CD14-positive monocyte (primary cell): ENCODE results near the gene AMDHD2. TPM values are rescaled to one million over a fixed set of nuclear protein-coding genes. Genes with fewer than 3 reads are reported as not detected.

Source experiments
- DNase-seq, 3 donors: peaks; one replicate each; pipeline ENCODE4 v3.0.0-alpha.2; 2011 to 2022
- H2AFZ ChIP-seq: 2 replicates; pipeline ENCODE4 v1.6.0; 2012; ENCODE audit warnings: mild to moderate bottlenecking, low read depth, low read length, inconsistent platforms; ENCODE audit not compliant: insufficient read depth, poor library complexity, severe bottlenecking
- H3K27ac ChIP-seq, 2 donors: 1 replicate in 1 of 2; 2 replicates in 1 of 2; pipeline ENCODE4 v1.5.1; 2012 to 2013; ENCODE audit warnings: low read length in 2 of 2, control low read depth in 1 of 2, inconsistent platforms in 1 of 2, low read depth in 1 of 2, mild to moderate bottlenecking in 1 of 2
- H3K27me3 ChIP-seq, 2 donors: one replicate each; pipeline versions ENCODE4 v1.6.0 to v1.6.1; 2011 to 2013; ENCODE audit warnings: low read length in 2 of 2; ENCODE audit not compliant: control insufficient read depth in 2 of 2, insufficient read depth in 2 of 2
- H3K36me3 ChIP-seq, 2 donors: replicated peaks in 1 of 2; 1 replicate in 1 of 2; 2 replicates in 1 of 2; pipeline versions ENCODE4 v1.5.1 to v1.6.1; 2012 to 2013; ENCODE audit warnings: low read length in 2 of 2, control low read depth in 1 of 2, inconsistent platforms in 1 of 2, mild to moderate bottlenecking in 1 of 2; ENCODE audit not compliant: insufficient read depth in 2 of 2, control insufficient read depth in 1 of 2
- H3K4me1 ChIP-seq, 2 donors: 1 replicate in 1 of 2; 2 replicates in 1 of 2; pipeline versions ENCODE4 v1.5.1 to v1.6.1; 2012 to 2013; ENCODE audit warnings: low read length in 2 of 2, control low read depth in 1 of 2, inconsistent platforms in 1 of 2, mild to moderate bottlenecking in 1 of 2, moderate library complexity in 1 of 2; ENCODE audit not compliant: insufficient read depth in 2 of 2, control insufficient read depth in 1 of 2
- H3K4me2 ChIP-seq: replicated peaks from 2 replicates; pipeline ENCODE3; 2012; ENCODE audit warnings: low read length, moderate library complexity, mild to moderate bottlenecking; ENCODE audit not compliant: poor library complexity, severe bottlenecking; ENCODE audit errors: extremely low read depth
- H3K4me3 ChIP-seq, 3 experiments: fragments of 200-600 bp in 1 of 3; sonication (generic) in 1 of 3; replicated peaks in 1 of 3; 1 replicate in 2 of 3; 2 replicates in 1 of 3; pipeline ENCODE4 v1.5.1; 2011 to 2013; ENCODE audit warnings: low read length in 3 of 3, mild to moderate bottlenecking in 3 of 3, control low read depth in 2 of 3, low read depth in 2 of 3, inconsistent platforms in 1 of 3, moderate library complexity in 1 of 3
- H3K79me2 ChIP-seq: 2 replicates; pipeline ENCODE4 v1.6.0; 2012; ENCODE audit warnings: mild to moderate bottlenecking, control low read depth, inconsistent platforms, low read length, moderate library complexity; ENCODE audit not compliant: insufficient read depth
- H3K9ac ChIP-seq: 2 replicates; pipeline ENCODE4 v1.6.0; 2017; ENCODE audit warnings: low read length, mild to moderate bottlenecking; ENCODE audit not compliant: insufficient read depth, poor library complexity, severe bottlenecking
- H3K9me3 ChIP-seq, 2 donors: replicated peaks in 1 of 2; 1 replicate in 1 of 2; 2 replicates in 1 of 2; pipeline versions ENCODE4 v1.5.1 to v1.6.1; 2012 to 2013; ENCODE audit warnings: low read length in 2 of 2, control low read depth in 1 of 2; ENCODE audit not compliant: control insufficient read depth in 1 of 2, insufficient read depth in 1 of 2
- H4K20me1 ChIP-seq: 2 replicates; pipeline ENCODE4 v1.6.0; 2012; ENCODE audit warnings: mild to moderate bottlenecking, low read length, control low read depth, moderate library complexity; ENCODE audit not compliant: insufficient read depth
- H3K27ac Mint-ChIP-seq, 7 donors: one replicate each; pipeline ENCODE4 v1.8.0; 2020; ENCODE audit warnings: mild to moderate bottlenecking in 7 of 7, mixed read lengths in 7 of 7, moderate library complexity in 6 of 7, inconsistent platforms in 2 of 7
- H3K27me3 Mint-ChIP-seq, 3 donors: one replicate each; pipeline ENCODE4 v1.8.0; 2021 to 2022; ENCODE audit warnings: low read depth in 3 of 3, mild to moderate bottlenecking in 3 of 3, mixed read lengths in 3 of 3, moderate library complexity in 3 of 3, inconsistent platforms in 1 of 3
- H3K36me3 Mint-ChIP-seq, 2 donors: one replicate each; pipeline ENCODE4 v1.8.0; 2020; ENCODE audit warnings: mixed read lengths in 2 of 2, inconsistent platforms in 1 of 2, mild to moderate bottlenecking in 1 of 2
- H3K4me1 Mint-ChIP-seq: one replicate; pipeline ENCODE4 v1.8.0; 2020; ENCODE audit warnings: mild to moderate bottlenecking, mixed read lengths
- H3K4me3 Mint-ChIP-seq, 2 donors: one replicate each; pipeline ENCODE4 v1.8.0; 2020; ENCODE audit warnings: mild to moderate bottlenecking in 2 of 2, mixed read lengths in 2 of 2, moderate library complexity in 1 of 2
- H3K9me3 Mint-ChIP-seq, 7 donors: one replicate each; pipeline ENCODE4 v1.8.0; 2020 to 2022; ENCODE audit warnings: mixed read lengths in 7 of 7, mild to moderate bottlenecking in 6 of 7, moderate library complexity in 6 of 7, inconsistent platforms in 2 of 7
- WGBS: methylation state at CpG from one replicate; pipeline ENCODE4 v1.1.5; 2013; ENCODE audit warnings: missing lambda C conversion rate; ENCODE audit not compliant: insufficient coverage; 5-methylcytosine and 5-hydroxymethylcytosine counted together
- intact Hi-C, 2 donors: fragments of 100-400 bp; cut with micrococcal nuclease; formaldehyde crosslinking; loops; one replicate each; pipeline versions ENCODE4 v1.15.0 to v1.15.1; 2023
- polyA plus RNA-seq, 3 donors: library from polyadenylated mRNA; depleted of rRNA in 1 of 3; unstranded in 2 of 3; stranded (reverse) in 1 of 3; fragments of 300-500 nt in 2 of 3; fragments of >200 nt in 1 of 3; fragmentation: Illumina TruSeq in 2 of 3; gene quantifications; 1 replicate in 2 of 3; 2 replicates in 1 of 3; pipeline ENCODE4 v1.2.3, GENCODE V29; 2012 to 2021
- TF ChIP-seq, protein P1 (sequence below): fragments of 200-600 bp; IDR thresholded peaks from one replicate; pipeline ENCODE4 v1.8.0; 2022; ENCODE audit warnings: antibody characterized with exemption, mild to moderate bottlenecking

The AMDHD2 gene
- polyA plus RNA-seq, 3 donors = 6.9 to 57.8 (median 8.4) TPM

DNA sequence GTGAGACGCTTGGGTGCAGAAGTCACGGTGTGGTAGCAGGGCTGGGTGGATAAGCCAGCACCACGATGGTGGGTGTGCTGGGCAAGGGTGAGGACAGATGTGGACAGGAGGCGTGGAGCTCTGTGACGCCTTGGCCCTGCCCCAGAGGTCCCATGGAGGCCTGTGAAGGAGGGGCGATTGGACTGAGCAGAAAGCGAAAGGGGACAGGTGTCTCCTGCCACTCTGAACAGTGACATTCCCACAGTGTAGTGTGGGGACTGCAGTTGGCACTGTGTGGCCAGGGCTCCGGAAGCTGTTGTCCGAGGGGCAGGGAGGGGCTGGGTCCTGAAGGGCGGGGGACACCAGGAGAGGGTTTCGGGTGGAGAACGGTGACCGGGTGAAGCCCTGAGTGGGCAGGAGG, 37.9 kb upstream of the AMDHD2 start:
- Mint-ChIP-seq H3K27ac (peak overlapping the region in 1 of 7 donors; percentile 50), H3K4me3 (no peak overlapping the region), H3K4me1 (peaks cover 50% of the 10 kb centered on the region), H3K27me3 (peaks cover 0 to 3% (median 1%) of the 10 kb centered on the region in 3 donors), H3K9me3 (peaks cover 0 to 2% (median 0%) of the 10 kb centered on the region in 7 donors), H3K36me3 (peaks cover 15 to 55% of the 10 kb centered on the region in 2 donors)
- TF ChIP-seq, protein P1, sequence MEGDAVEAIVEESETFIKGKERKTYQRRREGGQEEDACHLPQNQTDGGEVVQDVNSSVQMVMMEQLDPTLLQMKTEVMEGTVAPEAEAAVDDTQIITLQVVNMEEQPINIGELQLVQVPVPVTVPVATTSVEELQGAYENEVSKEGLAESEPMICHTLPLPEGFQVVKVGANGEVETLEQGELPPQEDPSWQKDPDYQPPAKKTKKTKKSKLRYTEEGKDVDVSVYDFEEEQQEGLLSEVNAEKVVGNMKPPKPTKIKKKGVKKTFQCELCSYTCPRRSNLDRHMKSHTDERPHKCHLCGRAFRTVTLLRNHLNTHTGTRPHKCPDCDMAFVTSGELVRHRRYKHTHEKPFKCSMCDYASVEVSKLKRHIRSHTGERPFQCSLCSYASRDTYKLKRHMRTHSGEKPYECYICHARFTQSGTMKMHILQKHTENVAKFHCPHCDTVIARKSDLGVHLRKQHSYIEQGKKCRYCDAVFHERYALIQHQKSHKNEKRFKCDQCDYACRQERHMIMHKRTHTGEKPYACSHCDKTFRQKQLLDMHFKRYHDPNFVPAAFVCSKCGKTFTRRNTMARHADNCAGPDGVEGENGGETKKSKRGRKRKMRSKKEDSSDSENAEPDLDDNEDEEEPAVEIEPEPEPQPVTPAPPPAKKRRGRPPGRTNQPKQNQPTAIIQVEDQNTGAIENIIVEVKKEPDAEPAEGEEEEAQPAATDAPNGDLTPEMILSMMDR = no peak
- Histone ChIP-seq H2AFZ (no peak overlapping the region), H3K4me3 (no peak overlapping the region), H3K9ac (no peak overlapping the region), H3K9me3 (no peaks in the 10 kb centered on the region), H3K79me2 (peaks cover 67% of the 10 kb centered on the region), H3K4me1 (peaks cover 16 to 27% of the 10 kb centered on the region in 2 donors), H4K20me1 (peaks cover 24% of the 10 kb centered on the region), H3K27ac (no peak overlapping the region), H3K36me3 (no peaks in the 10 kb centered on the region), H3K27me3 (no peaks in the 10 kb centered on the region), H3K4me2 (no peak overlapping the region)
- 87% methylated on average over 11 of the region's 13 CpGs for WGBS
- intact Hi-C loops = no loop called here
- DNase-seq = no peak

DNA sequence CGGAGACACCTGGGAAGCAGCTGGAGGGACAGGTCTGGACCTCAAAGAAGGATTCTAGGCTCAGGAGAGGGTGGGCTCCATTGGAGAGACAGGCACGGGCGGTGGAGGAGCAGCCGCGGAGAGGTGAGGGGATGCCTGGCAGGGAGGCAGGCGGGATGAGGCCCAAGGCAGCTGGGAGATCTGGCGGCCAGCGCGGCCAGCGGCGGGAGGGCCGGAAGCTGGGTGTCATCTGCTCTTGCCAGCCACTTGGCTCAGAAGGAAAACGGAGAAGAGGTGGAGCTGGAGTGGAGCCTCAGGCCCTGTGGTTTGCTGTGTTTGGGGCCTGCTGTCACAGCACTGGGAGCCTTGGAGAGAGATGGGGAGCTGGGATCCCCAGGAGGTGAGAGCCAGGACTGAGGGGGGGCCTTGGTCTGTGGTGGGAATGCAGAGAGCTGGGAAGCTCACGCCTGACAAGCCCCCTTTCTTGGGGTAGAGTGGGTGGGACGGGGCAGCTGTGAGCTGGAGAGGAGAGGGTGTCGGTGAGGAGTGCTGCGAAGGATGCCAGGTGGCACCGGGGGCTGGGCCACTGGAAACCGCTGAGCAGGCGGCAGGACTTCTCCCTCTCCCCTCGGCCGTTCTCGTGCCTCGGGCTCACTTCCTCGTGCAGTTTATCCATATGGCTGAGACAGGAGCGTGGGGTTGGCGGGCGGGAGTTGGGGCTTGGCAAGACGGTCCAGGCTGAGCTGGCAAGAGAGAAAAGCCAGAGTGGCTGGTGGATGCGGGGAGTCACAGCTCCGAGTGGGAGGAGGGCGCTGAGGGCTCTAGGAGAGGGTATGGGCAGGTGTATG, 37.2 kb upstream of the AMDHD2 start:
- H3K36me3 ChIP-seq = no peaks in the 10 kb centered on the region
- TF ChIP-seq, protein P1 = no peak
- H3K9ac ChIP-seq = no peak overlapping the region
- Mint-ChIP-seq H3K9me3 (peaks cover 0 to 2% (median 0%) of the 10 kb centered on the region in 7 donors), H3K4me1 (peaks cover 50% of the 10 kb centered on the region), H3K27ac (peak overlapping the region in 2 of 7 donors; percentile 22 to 64), H3K4me3 (no peak overlapping the region), H3K27me3 (peaks cover 2 to 5% (median 4%) of the 10 kb centered on the region in 3 donors), H3K36me3 (peaks cover 18 to 55% of the 10 kb centered on the region in 2 donors)
- no peak for DNase-seq
- H3K9me3 ChIP-seq = no peaks in the 10 kb centered on the region
- no peak overlapping the region for H3K27ac ChIP-seq
- H2AFZ ChIP-seq = no peak overlapping the region
- no peaks in the 10 kb centered on the region for H3K27me3 ChIP-seq
- peaks cover 24% of the 10 kb centered on the region for H4K20me1 ChIP-seq
- WGBS = 87% methylated on average over 20 of the region's 32 CpGs
- intact Hi-C loops = no loop called here
- H3K4me2 ChIP-seq = no peak overlapping the region
- no peak overlapping the region for H3K4me3 ChIP-seq
- peaks cover 65% of the 10 kb centered on the region for H3K79me2 ChIP-seq
- H3K4me1 ChIP-seq = peaks cover 23 to 29% of the 10 kb centered on the region in 2 donors
